ENCODE data around the gene CCBE1. TPM values are rescaled to one million over a fixed set of nuclear protein-coding genes. Genes with fewer than 3 reads are reported as not detected.
"Not testable (repeated sequence)": the region's sequence is repeated elsewhere in the genome, so short reads cannot be mapped to it uniquely, and the experiment has no call there.

CCBE1 gene
- total RNA-seq, 3 donors from 2014 or later: 0.18 TPM; not detected in 2

DNA sequence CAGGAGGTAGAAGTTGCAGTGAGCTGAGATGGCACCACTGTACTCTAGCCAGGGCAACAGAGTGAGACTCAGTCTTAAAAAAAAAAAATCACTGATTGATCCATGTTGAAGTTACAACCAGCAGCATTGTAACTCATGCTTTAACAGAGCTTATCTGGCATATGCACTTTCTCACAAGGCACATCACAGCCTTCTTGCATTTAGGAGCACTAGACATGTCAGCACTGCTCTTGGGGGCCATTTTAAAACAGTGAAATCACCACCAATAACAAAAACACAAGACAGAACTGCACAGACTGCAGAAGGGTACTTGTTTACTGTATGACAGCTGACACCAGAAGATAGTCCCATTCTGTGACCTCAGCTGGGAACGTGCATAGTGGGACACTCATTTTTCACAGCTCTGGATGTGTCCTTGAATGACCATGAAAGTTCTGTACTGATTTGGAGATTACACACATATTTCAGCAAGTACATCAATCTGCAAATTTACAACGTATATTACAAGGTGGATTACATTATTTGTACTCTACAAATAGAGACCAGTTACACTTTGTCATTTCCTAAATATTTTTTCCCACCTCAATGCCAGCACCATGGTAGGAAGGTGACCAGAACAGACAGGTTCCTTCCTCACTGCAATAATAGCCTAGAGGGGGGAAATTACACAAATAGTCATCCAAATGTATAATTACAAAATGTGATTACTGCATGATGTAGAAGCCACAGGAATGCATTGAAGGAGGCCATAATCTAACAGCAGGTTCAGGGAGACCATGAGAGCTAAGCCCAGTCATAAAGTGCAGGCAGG is 35.1 kb downstream of the CCBE1 start:
- H3K9me3 Mint-ChIP-seq: no peaks in the 10 kb centered on the region
- H3K4me1 Mint-ChIP-seq (ENCODE audit: low read depth): no peaks in the 10 kb centered on the region
- no peak overlapping the region for H3K4me3 Mint-ChIP-seq
- DNase-seq (no peak), ATAC-seq (no peak)
- H3K36me3 Mint-ChIP-seq (ENCODE audit: insufficient read depth): no peaks in the 10 kb centered on the region
- H3K27me3 Mint-ChIP-seq (ENCODE audit: low read depth): peaks cover 2% of the 10 kb centered on the region

DNA sequence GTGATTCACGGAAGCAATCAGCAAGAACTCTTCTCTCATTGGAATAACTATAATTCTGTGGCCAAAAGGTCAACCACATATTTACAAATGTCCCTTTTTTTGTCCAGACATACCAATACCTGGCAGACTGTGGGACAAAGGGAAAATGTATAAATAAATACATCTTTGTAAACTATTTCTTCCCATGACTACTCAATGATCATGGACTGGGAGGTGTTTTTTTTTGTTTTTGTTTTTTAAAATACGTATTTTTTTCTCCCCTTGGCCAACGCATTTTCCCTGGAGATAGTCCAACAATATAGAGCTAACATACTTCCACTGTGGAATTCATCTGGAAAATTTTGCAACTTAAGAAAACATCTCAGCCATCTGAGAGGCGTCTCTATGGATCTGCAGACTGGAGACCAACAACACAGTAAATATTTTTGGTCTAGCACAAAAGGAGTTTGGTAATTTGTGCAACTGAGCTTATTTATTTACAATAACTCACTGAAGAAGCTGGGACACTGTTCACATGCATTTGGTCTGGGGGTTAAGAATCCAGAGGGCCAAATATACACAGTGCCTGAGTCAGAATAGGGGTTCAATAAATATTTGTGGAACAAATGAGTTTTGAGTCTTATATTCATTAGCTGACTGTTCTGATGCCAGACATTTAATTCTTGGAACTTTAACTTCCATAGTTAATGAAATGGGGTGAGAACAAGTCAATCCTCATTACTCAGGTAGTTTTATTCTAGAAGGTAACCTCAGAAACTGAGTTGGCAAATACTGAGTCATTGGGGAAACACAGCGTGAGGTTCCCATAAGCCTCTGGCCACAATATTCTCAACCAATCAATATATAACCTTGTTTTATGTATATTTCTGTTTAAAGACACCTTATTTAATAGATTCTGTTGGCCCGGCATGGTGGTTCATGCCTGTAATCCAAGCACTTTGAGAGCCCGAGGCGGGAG is 36.2 kb downstream of the CCBE1 start:
- no peak for ATAC-seq
- Mint-ChIP-seq H3K4me1 (ENCODE audit: low read depth) (no peaks in the 10 kb centered on the region), H3K4me3 (no peak overlapping the region), H3K9me3 (no peaks in the 10 kb centered on the region), H3K27me3 (ENCODE audit: low read depth) (peaks cover 2% of the 10 kb centered on the region), H3K36me3 (ENCODE audit: insufficient read depth) (no peaks in the 10 kb centered on the region)
- no peak for DNase-seq

DNA sequence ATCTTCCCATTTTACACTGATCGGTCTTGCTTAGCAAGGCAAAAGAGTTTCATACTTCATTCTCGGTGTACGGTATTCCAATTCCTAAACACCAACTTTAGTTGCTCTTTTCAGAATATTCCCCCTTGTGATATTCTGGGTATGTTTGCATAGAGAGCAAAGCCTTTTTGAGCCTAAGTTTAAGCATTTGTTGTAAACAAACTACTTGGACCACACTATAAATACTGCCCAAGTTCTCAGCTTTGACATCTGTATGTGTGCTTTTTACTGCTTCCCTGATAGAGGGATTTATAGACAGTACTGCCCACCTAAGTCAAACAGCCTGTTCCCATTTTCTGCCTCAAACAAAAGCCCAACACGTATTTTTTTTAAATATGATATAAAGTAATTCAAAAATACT is 36.9 kb downstream of the CCBE1 start:
- Mint-ChIP-seq H3K36me3 (ENCODE audit: insufficient read depth) (no peaks in the 10 kb centered on the region), H3K27me3 (ENCODE audit: low read depth) (no peaks in the 10 kb centered on the region), H3K4me3 (no peak overlapping the region), H3K4me1 (ENCODE audit: low read depth) (no peaks in the 10 kb centered on the region), H3K9me3 (no peaks in the 10 kb centered on the region)
- DNase-seq (no peak), ATAC-seq (no peak)

DNA sequence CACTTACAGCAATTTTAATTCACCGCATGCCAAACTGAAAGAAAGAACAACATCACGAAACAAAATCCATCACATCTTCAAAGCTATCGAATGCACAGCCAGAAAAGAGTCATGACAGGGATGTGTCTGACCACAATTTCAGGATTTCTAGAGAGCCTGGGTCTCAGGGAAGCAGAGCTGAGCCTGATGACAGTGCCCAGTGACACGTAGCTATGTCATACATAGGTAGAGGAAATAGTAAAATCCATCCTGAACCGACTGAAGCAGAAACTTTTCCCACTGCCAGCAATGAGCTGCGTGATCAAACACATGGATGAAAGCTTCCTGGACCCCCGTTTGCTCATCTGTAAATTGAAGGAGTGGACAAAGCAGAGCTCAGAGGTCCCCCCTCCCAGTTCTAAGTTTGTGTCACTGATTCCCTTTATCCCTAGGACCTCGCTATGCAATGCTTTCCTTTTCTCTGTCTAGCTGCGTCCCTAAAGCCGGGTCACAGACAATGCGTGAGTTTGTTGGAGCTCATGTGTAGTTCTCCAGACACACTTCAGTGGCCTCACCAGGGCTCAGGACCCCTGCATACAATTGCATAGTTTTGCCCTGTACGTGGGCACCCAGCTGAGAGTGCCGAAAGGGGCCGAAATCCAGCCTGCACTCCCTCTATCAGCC is 37.6 kb downstream of the CCBE1 start:
- DNase-seq: no peak
- no peak for ATAC-seq
- Mint-ChIP-seq H3K27me3 (ENCODE audit: low read depth) (no peaks in the 10 kb centered on the region), H3K4me1 (ENCODE audit: low read depth) (no peaks in the 10 kb centered on the region), H3K9me3 (no peaks in the 10 kb centered on the region), H3K36me3 (ENCODE audit: insufficient read depth) (no peaks in the 10 kb centered on the region), H3K4me3 (no peak overlapping the region)

DNA sequence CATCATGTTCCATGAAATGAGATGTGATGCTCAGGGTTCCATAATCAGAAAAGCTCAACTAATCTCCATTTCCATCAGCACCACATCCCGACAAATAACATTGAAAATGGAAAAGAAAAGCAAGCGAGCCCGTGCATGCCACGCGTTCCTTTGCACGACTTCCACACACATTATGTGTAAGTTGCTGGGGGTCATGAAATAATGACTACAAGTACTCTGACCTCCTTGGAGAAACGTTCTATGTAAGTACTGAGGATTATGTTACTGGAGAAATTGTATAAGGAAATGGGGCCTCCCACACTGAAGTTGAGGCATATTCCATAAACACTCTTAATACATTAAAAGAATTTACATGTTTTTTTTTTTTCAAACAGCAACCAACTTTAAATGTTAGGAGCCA is 38.3 kb downstream of the CCBE1 start:
- H3K27me3 Mint-ChIP-seq (ENCODE audit: low read depth): no peaks in the 10 kb centered on the region
- no peak overlapping the region for H3K4me3 Mint-ChIP-seq
- DNase-seq (no peak), ATAC-seq (no peak)
- H3K4me1 Mint-ChIP-seq (ENCODE audit: low read depth): no peaks in the 10 kb centered on the region
- H3K36me3 Mint-ChIP-seq (ENCODE audit: insufficient read depth): no peaks in the 10 kb centered on the region
- no peaks in the 10 kb centered on the region for H3K9me3 Mint-ChIP-seq

- no peaks in the 10 kb centered on the region for H3K4me1 Mint-ChIP-seq (ENCODE audit: low read depth)
- H3K4me3 Mint-ChIP-seq: no peak overlapping the region
- H3K27me3 Mint-ChIP-seq (ENCODE audit: low read depth): no peaks in the 10 kb centered on the region
- ATAC-seq: no peak
- no peaks in the 10 kb centered on the region for H3K36me3 Mint-ChIP-seq (ENCODE audit: insufficient read depth)
- H3K9me3 Mint-ChIP-seq: no peaks in the 10 kb centered on the region
- DNase-seq: no peak
Measured at GRCh38 chr18:59657012-59657411, 40.2 kb downstream of the CCBE1 start.

- ATAC-seq: no peak
- Mint-ChIP-seq H3K4me1 (ENCODE audit: low read depth) (no peaks in the 10 kb centered on the region), H3K4me3 (no peak overlapping the region), H3K27me3 (ENCODE audit: low read depth) (no peaks in the 10 kb centered on the region), H3K9me3 (no peaks in the 10 kb centered on the region), H3K36me3 (ENCODE audit: insufficient read depth) (no peaks in the 10 kb centered on the region)
- no peak for DNase-seq
Measured at GRCh38 chr18:59656373-59656887, 40.8 kb downstream of the CCBE1 start.

GRCh38 chr18:59655676-59656075 is 41.5 kb downstream of the CCBE1 start:
- H3K9me3 Mint-ChIP-seq: no peaks in the 10 kb centered on the region
- H3K4me1 Mint-ChIP-seq (ENCODE audit: low read depth): no peaks in the 10 kb centered on the region
- ATAC-seq: no peak

DNA sequence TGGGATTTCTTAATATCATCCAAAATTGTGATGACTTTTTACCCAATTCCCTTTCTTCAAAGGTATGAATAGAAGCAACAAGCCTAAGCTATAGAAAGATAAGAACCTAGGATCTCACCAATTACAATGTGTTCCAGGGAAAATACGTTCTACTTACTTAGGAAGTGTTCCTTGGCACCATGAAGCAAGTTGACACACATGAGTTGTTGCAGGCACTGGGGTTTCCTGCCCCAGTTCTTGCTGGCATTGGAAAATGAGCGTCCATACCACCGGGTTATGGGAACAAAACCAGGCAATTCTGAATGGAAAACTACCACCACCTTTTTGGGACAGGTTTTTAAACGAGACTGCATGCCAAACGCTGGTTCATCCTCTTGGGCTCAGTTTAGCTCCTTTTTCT is 46.2 kb downstream of the CCBE1 start:
- H3K9me3 Mint-ChIP-seq: no peaks in the 10 kb centered on the region
- H3K27me3 Mint-ChIP-seq (ENCODE audit: low read depth): no peaks in the 10 kb centered on the region

More at GRCh38 chr18:59655676-59656075, 41.5 kb downstream of the CCBE1 start:
- Mint-ChIP-seq H3K36me3 (ENCODE audit: insufficient read depth) (no peaks in the 10 kb centered on the region), H3K4me3 (no peak overlapping the region), H3K27me3 (ENCODE audit: low read depth) (no peaks in the 10 kb centered on the region)
- no peak for DNase-seq

DNA sequence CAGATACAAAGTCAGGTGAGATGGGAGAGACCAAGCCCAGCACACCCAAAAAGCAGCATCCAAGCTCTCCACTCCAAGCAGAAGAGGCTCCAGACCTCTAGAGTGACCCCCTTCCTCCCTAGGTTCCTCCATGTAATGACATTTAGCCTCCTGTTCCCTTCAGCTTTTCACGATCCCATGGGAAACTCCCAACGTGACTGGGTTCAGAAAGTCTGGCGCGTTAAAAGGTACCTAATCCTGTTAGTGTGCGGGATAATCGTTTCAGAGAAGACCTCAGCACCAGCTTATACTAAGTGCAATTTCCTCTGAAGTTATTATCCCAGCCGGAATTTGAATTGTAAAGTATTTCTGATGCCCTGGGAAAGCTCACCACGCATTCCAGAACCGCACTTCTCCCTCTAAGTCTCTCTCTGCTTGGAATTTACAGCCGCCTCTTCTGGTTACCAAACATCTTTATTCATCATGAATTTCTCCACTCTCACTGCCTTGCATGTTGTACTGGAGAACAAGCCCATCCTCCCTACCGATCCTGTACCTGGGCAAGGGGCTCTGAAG is 46.9 kb downstream of the CCBE1 start:
- Mint-ChIP-seq H3K4me3 (no peak overlapping the region), H3K9me3 (no peaks in the 10 kb centered on the region), H3K36me3 (ENCODE audit: insufficient read depth) (no peaks in the 10 kb centered on the region), H3K27me3 (ENCODE audit: low read depth) (no peaks in the 10 kb centered on the region), H3K4me1 (ENCODE audit: low read depth) (no peaks in the 10 kb centered on the region)
- no peak for DNase-seq
- no peak for ATAC-seq

More for the DNA sequence above, 46.2 kb downstream of the CCBE1 start:
- no peak overlapping the region for H3K4me3 Mint-ChIP-seq
- no peak for ATAC-seq
- no peaks in the 10 kb centered on the region for H3K4me1 Mint-ChIP-seq (ENCODE audit: low read depth)
- no peak for DNase-seq
- no peaks in the 10 kb centered on the region for H3K36me3 Mint-ChIP-seq (ENCODE audit: insufficient read depth)

- H3K4me3 Mint-ChIP-seq: no peak overlapping the region
- no peaks in the 10 kb centered on the region for H3K27me3 Mint-ChIP-seq (ENCODE audit: low read depth)
- ATAC-seq: no peak
- H3K36me3 Mint-ChIP-seq (ENCODE audit: insufficient read depth): no peaks in the 10 kb centered on the region
- no peaks in the 10 kb centered on the region for H3K9me3 Mint-ChIP-seq
- no peaks in the 10 kb centered on the region for H3K4me1 Mint-ChIP-seq (ENCODE audit: low read depth)
- no peak for DNase-seq
Measured at GRCh38 chr18:59649591-59649990, 47.6 kb downstream of the CCBE1 start.

DNA sequence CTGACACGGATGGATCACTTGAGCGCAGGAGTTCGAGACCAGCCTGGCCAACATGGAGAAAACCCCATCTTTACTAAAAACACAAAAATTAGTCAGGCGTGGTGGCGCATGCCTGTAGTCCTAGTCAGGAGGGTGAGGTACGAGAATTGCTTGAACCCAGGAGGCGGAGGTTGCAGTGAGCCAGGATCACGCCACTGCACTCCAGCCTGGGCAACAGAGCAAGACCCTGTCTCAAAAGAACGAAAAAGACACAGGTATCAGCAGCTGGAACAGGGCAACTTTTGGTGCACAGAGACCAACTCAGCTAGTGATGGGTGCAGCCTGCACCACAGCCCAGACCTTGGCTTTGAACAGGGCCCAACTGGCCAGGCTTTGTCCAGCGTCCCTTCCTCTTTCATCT is 48.8 kb downstream of the CCBE1 start:
- not testable (repeated sequence) for H3K4me1 Mint-ChIP-seq (ENCODE audit: low read depth); H3K9me3 Mint-ChIP-seq; ATAC-seq; H3K4me3 Mint-ChIP-seq; H3K27me3 Mint-ChIP-seq (ENCODE audit: low read depth); H3K36me3 Mint-ChIP-seq (ENCODE audit: insufficient read depth); DNase-seq

DNA sequence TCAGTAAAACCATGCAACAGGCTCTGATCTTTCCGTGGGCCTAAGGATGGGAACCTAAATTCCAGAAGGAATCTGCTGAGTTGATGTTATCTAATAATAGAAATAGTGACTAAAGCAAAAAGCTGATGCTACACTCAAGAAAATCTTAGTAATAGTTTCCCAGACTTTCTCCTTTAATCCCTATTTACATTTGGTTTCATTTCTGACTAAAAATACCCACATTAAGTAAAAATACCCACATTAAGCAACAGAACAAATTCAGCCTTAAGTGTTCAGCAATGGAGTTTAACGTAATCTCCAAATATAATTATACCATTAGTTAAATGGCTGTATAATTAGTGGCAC is 50.3 kb downstream of the CCBE1 start:
- H3K4me1 Mint-ChIP-seq (ENCODE audit: low read depth): no peaks in the 10 kb centered on the region
- no peaks in the 10 kb centered on the region for H3K36me3 Mint-ChIP-seq (ENCODE audit: insufficient read depth)
- DNase-seq: no peak
- ATAC-seq: no peak
- no peaks in the 10 kb centered on the region for H3K27me3 Mint-ChIP-seq (ENCODE audit: low read depth)
- no peak overlapping the region for H3K4me3 Mint-ChIP-seq
- no peaks in the 10 kb centered on the region for H3K9me3 Mint-ChIP-seq
